ENCODE measurements around the gene ATF6B. TPM values are rescaled to one million over a fixed set of nuclear protein-coding genes. Genes with fewer than 3 reads are reported as not detected.

ATF6B gene
- total and polyA plus RNA-seq, 2 experiments from 2014 or later, result 43.0 to 60.8 TPM

DNA sequence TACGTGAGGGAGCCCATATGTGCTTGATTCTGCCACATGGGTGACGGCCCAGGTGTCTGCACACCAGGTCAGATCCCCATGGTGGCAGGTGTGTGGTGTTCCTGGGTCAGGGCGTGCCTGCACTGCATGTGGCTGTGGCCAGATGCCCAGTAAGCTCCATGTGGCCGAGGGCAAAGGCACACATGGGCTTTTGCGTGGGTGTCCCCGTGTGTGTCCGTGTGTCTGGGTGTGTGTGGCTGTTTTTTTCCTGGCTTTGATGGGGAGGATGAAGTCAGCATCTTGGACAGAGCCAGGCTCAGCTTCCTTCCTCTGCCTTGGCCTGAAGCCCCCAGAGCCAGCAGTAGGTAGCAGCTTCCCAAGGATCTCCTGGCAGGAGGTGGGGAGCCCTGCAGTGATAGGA lies 17.4 kb downstream of the ATF6B start:
- Histone ChIP-seq H3K27ac (no peak overlapping the region), H3K9me3 (ENCODE audit: low read depth) (no peaks in the 10 kb centered on the region), H3K4me1 (ENCODE audit: low read depth) (peaks cover 7% of the 10 kb centered on the region), H3K4me3 (no peak overlapping the region), H3K36me3 (peaks cover 2% of the 10 kb centered on the region), H3K27me3 (no peaks in the 10 kb centered on the region)
- no peak for DNase-seq (ENCODE audit: low read depth in 1 of 2, low spot score in 1 of 2)
- TF ChIP-seq, protein P1, sequence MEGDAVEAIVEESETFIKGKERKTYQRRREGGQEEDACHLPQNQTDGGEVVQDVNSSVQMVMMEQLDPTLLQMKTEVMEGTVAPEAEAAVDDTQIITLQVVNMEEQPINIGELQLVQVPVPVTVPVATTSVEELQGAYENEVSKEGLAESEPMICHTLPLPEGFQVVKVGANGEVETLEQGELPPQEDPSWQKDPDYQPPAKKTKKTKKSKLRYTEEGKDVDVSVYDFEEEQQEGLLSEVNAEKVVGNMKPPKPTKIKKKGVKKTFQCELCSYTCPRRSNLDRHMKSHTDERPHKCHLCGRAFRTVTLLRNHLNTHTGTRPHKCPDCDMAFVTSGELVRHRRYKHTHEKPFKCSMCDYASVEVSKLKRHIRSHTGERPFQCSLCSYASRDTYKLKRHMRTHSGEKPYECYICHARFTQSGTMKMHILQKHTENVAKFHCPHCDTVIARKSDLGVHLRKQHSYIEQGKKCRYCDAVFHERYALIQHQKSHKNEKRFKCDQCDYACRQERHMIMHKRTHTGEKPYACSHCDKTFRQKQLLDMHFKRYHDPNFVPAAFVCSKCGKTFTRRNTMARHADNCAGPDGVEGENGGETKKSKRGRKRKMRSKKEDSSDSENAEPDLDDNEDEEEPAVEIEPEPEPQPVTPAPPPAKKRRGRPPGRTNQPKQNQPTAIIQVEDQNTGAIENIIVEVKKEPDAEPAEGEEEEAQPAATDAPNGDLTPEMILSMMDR (IDR thresholded peaks at IDR 0.05; ENCODE audit: low read depth, low read length), result no peak

DNA sequence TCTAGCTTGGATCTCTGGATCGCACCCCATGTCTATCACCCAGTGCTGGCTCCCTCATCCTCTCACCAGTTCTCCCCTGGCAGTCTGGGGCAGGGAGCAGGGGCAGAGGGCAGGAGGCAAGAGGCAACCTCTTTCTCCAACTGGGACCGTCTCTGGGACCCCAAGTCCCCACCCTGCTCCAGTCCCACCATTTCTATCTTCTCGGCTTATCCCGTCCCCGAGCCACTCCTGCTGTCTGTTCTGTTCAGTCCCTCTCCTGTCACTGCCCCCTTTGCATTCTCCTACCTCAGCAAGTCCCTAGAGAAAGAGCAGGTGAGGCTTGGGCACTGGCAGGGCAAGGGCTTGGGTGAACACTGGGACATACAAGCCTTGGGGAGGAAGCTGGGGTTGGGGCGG lies 18.3 kb downstream of the ATF6B start:
- H3K4me3 ChIP-seq, result no peak overlapping the region
- H3K27ac ChIP-seq, result no peak overlapping the region
- H3K27me3 ChIP-seq, result no peaks in the 10 kb centered on the region
- H3K36me3 ChIP-seq, result no peaks in the 10 kb centered on the region
- H3K4me1 ChIP-seq (ENCODE audit: low read depth), result peaks cover 7% of the 10 kb centered on the region
- no peaks in the 10 kb centered on the region for H3K9me3 ChIP-seq (ENCODE audit: low read depth)
- no peak for DNase-seq (ENCODE audit: low read depth in 1 of 2, low spot score in 1 of 2)
- TF ChIP-seq, protein P1 (IDR thresholded peaks at IDR 0.05; ENCODE audit: low read depth, low read length), result no peak

- peaks cover 7% of the 10 kb centered on the region for H3K4me1 ChIP-seq (ENCODE audit: low read depth)
- H3K27me3 ChIP-seq, result no peaks in the 10 kb centered on the region
- H3K27ac ChIP-seq, result no peak within 1 kb of the TSS
- H3K9me3 ChIP-seq (ENCODE audit: low read depth), result no peaks in the 10 kb centered on the region
- TF ChIP-seq, protein P1 (IDR thresholded peaks at IDR 0.05; ENCODE audit: low read depth, low read length), result no peak
- H3K36me3 ChIP-seq, result no peaks in the 10 kb centered on the region
- DNase-seq (ENCODE audit: low read depth in 1 of 2, low spot score in 1 of 2), result no peak
- H3K4me3 ChIP-seq, result no peak within 1 kb of the TSS
Measured at GRCh38 chr6:32109114-32109764, 18.8 kb downstream of the ATF6B start, which contains the start of gene TNXB. TSS of gene TNXB (minus strand) at chr6:32109338. CDS start at chr6:32098198, 11,140 bp downstream.

GRCh38 chr6:32108727-32109113 lies 19.3 kb downstream of the ATF6B start:
- no peaks in the 10 kb centered on the region for H3K9me3 ChIP-seq (ENCODE audit: low read depth)
- DNase-seq (ENCODE audit: low read depth in 1 of 2, low spot score in 1 of 2), result no peak
- no peaks in the 10 kb centered on the region for H3K36me3 ChIP-seq
- no peak overlapping the region for H3K27ac ChIP-seq
- no peak overlapping the region for H3K4me3 ChIP-seq
- H3K4me1 ChIP-seq (ENCODE audit: low read depth), result peaks cover 7% of the 10 kb centered on the region
- no peaks in the 10 kb centered on the region for H3K27me3 ChIP-seq
- TF ChIP-seq, protein P1 (IDR thresholded peaks at IDR 0.05; ENCODE audit: low read depth, low read length), result no peak

DNA sequence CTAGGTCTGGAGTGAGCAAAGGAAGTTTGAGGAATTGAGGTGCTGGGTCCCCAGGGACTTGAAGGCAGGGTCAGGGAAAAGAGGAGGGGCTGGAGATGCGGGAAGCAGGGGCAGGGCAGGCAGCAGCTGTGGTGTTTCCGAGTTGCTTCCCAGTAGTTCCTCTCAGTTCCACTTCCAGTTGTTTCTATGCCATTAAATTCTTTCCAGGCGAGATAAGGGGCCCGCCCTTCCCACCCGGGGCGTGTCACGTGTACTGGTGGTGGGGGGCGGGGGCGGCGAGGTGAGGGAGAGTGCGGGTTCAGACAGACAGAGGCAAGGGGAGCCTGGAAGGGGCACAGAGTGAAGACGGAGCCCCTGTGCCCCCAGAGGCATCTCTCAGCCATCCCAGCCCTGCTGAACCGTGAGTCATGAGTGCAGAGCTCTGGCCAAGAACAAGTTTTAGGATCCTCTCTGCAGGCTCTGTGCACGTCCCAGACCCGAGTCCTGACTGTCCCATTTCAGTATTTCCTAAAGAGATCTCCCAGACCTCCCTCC lies 19.9 kb downstream of the ATF6B start:
- H3K9me3 ChIP-seq (ENCODE audit: low read depth), result no peaks in the 10 kb centered on the region
- H3K36me3 ChIP-seq, result no peaks in the 10 kb centered on the region
- TF ChIP-seq, protein P1 (IDR thresholded peaks at IDR 0.05; ENCODE audit: low read depth, low read length), result no peak
- peak in 1 of 2 donors; percentile 78 for DNase-seq (ENCODE audit: low read depth in 1 of 2, low spot score in 1 of 2)
- H3K4me3 ChIP-seq, result no peak overlapping the region
- H3K27ac ChIP-seq, result no peak overlapping the region
- H3K4me1 ChIP-seq (ENCODE audit: low read depth), result peaks cover 7% of the 10 kb centered on the region
- no peaks in the 10 kb centered on the region for H3K27me3 ChIP-seq
